CD14-positive monocyte (primary cell): ENCODE data around the gene CIB4. TPM values are rescaled to one million over a fixed set of nuclear protein-coding genes. Genes with fewer than 3 reads are reported as not detected.

ENCODE experiments used
- DNase-seq, 3 donors: peaks; one replicate each; pipeline ENCODE4 v3.0.0-alpha.2; 2011 to 2022
- H2AFZ ChIP-seq: 2 replicates; pipeline ENCODE4 v1.6.0; 2012; ENCODE audit warnings: mild to moderate bottlenecking, low read depth, low read length, inconsistent platforms; ENCODE audit not compliant: insufficient read depth, poor library complexity, severe bottlenecking
- H3K27ac ChIP-seq, 2 donors: 1 replicate in 1 of 2; 2 replicates in 1 of 2; pipeline ENCODE4 v1.5.1; 2012 to 2013; ENCODE audit warnings: low read length in 2 of 2, control low read depth in 1 of 2, inconsistent platforms in 1 of 2, low read depth in 1 of 2, mild to moderate bottlenecking in 1 of 2
- H3K27me3 ChIP-seq, 2 donors: one replicate each; pipeline versions ENCODE4 v1.6.0 to v1.6.1; 2011 to 2013; ENCODE audit warnings: low read length in 2 of 2; ENCODE audit not compliant: control insufficient read depth in 2 of 2, insufficient read depth in 2 of 2
- H3K36me3 ChIP-seq, 2 donors: replicated peaks in 1 of 2; 1 replicate in 1 of 2; 2 replicates in 1 of 2; pipeline versions ENCODE4 v1.5.1 to v1.6.1; 2012 to 2013; ENCODE audit warnings: low read length in 2 of 2, control low read depth in 1 of 2, inconsistent platforms in 1 of 2, mild to moderate bottlenecking in 1 of 2; ENCODE audit not compliant: insufficient read depth in 2 of 2, control insufficient read depth in 1 of 2
- H3K4me1 ChIP-seq, 2 donors: 1 replicate in 1 of 2; 2 replicates in 1 of 2; pipeline versions ENCODE4 v1.5.1 to v1.6.1; 2012 to 2013; ENCODE audit warnings: low read length in 2 of 2, control low read depth in 1 of 2, inconsistent platforms in 1 of 2, mild to moderate bottlenecking in 1 of 2, moderate library complexity in 1 of 2; ENCODE audit not compliant: insufficient read depth in 2 of 2, control insufficient read depth in 1 of 2
- H3K4me2 ChIP-seq: replicated peaks from 2 replicates; pipeline ENCODE3; 2012; ENCODE audit warnings: low read length, moderate library complexity, mild to moderate bottlenecking; ENCODE audit not compliant: poor library complexity, severe bottlenecking; ENCODE audit errors: extremely low read depth
- H3K4me3 ChIP-seq, 3 experiments: fragments of 200-600 bp in 1 of 3; sonication (generic) in 1 of 3; replicated peaks in 1 of 3; 1 replicate in 2 of 3; 2 replicates in 1 of 3; pipeline ENCODE4 v1.5.1; 2011 to 2013; ENCODE audit warnings: low read length in 3 of 3, mild to moderate bottlenecking in 3 of 3, control low read depth in 2 of 3, low read depth in 2 of 3, inconsistent platforms in 1 of 3, moderate library complexity in 1 of 3
- H3K79me2 ChIP-seq: 2 replicates; pipeline ENCODE4 v1.6.0; 2012; ENCODE audit warnings: mild to moderate bottlenecking, control low read depth, inconsistent platforms, low read length, moderate library complexity; ENCODE audit not compliant: insufficient read depth
- H3K9ac ChIP-seq: 2 replicates; pipeline ENCODE4 v1.6.0; 2017; ENCODE audit warnings: low read length, mild to moderate bottlenecking; ENCODE audit not compliant: insufficient read depth, poor library complexity, severe bottlenecking
- H3K9me3 ChIP-seq, 2 donors: replicated peaks in 1 of 2; 1 replicate in 1 of 2; 2 replicates in 1 of 2; pipeline versions ENCODE4 v1.5.1 to v1.6.1; 2012 to 2013; ENCODE audit warnings: low read length in 2 of 2, control low read depth in 1 of 2; ENCODE audit not compliant: control insufficient read depth in 1 of 2, insufficient read depth in 1 of 2
- H4K20me1 ChIP-seq: 2 replicates; pipeline ENCODE4 v1.6.0; 2012; ENCODE audit warnings: mild to moderate bottlenecking, low read length, control low read depth, moderate library complexity; ENCODE audit not compliant: insufficient read depth
- H3K27ac Mint-ChIP-seq, 7 donors: one replicate each; pipeline ENCODE4 v1.8.0; 2020; ENCODE audit warnings: mild to moderate bottlenecking in 7 of 7, mixed read lengths in 7 of 7, moderate library complexity in 6 of 7, inconsistent platforms in 2 of 7
- H3K27me3 Mint-ChIP-seq, 3 donors: one replicate each; pipeline ENCODE4 v1.8.0; 2021 to 2022; ENCODE audit warnings: low read depth in 3 of 3, mild to moderate bottlenecking in 3 of 3, mixed read lengths in 3 of 3, moderate library complexity in 3 of 3, inconsistent platforms in 1 of 3
- H3K36me3 Mint-ChIP-seq, 2 donors: one replicate each; pipeline ENCODE4 v1.8.0; 2020; ENCODE audit warnings: mixed read lengths in 2 of 2, inconsistent platforms in 1 of 2, mild to moderate bottlenecking in 1 of 2
- H3K4me1 Mint-ChIP-seq: one replicate; pipeline ENCODE4 v1.8.0; 2020; ENCODE audit warnings: mild to moderate bottlenecking, mixed read lengths
- H3K4me3 Mint-ChIP-seq, 2 donors: one replicate each; pipeline ENCODE4 v1.8.0; 2020; ENCODE audit warnings: mild to moderate bottlenecking in 2 of 2, mixed read lengths in 2 of 2, moderate library complexity in 1 of 2
- H3K9me3 Mint-ChIP-seq, 7 donors: one replicate each; pipeline ENCODE4 v1.8.0; 2020 to 2022; ENCODE audit warnings: mixed read lengths in 7 of 7, mild to moderate bottlenecking in 6 of 7, moderate library complexity in 6 of 7, inconsistent platforms in 2 of 7
- WGBS: methylation state at CpG from one replicate; pipeline ENCODE4 v1.1.5; 2013; ENCODE audit warnings: missing lambda C conversion rate; ENCODE audit not compliant: insufficient coverage; 5-methylcytosine and 5-hydroxymethylcytosine counted together
- intact Hi-C, 2 donors: fragments of 100-400 bp; cut with micrococcal nuclease; formaldehyde crosslinking; loops; one replicate each; pipeline versions ENCODE4 v1.15.0 to v1.15.1; 2023
- polyA plus RNA-seq, 3 donors: library from polyadenylated mRNA; depleted of rRNA in 1 of 3; unstranded in 2 of 3; stranded (reverse) in 1 of 3; fragments of 300-500 nt in 2 of 3; fragments of >200 nt in 1 of 3; fragmentation: Illumina TruSeq in 2 of 3; gene quantifications; 1 replicate in 2 of 3; 2 replicates in 1 of 3; pipeline ENCODE4 v1.2.3, GENCODE V29; 2012 to 2021
- TF ChIP-seq, protein P1 (sequence below): fragments of 200-600 bp; IDR thresholded peaks from one replicate; pipeline ENCODE4 v1.8.0; 2022; ENCODE audit warnings: antibody characterized with exemption, mild to moderate bottlenecking

Gene CIB4
- polyA plus RNA-seq, 3 donors, result not detected

DNA sequence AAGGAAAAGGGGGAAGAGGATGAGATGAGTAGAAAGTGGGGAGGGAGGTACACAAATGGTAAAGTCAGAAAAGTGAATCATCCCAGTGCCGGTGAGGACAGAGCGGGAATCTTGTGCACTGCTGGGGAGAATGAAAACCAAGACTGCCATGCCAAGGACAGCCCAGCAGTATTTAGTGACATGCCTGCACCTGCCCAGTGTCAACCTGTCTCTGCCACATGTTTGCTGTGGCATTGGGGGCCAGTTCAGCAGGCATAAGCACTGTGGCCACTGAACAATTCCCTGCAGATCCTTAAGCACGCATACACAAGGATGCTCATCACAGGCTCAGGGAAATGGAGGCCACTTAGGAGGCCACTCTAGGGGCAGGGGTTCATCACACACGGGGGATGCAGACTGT, 46.2 kb upstream of the CIB4 start:
- no peaks in the 10 kb centered on the region for H3K36me3 Mint-ChIP-seq

DNA sequence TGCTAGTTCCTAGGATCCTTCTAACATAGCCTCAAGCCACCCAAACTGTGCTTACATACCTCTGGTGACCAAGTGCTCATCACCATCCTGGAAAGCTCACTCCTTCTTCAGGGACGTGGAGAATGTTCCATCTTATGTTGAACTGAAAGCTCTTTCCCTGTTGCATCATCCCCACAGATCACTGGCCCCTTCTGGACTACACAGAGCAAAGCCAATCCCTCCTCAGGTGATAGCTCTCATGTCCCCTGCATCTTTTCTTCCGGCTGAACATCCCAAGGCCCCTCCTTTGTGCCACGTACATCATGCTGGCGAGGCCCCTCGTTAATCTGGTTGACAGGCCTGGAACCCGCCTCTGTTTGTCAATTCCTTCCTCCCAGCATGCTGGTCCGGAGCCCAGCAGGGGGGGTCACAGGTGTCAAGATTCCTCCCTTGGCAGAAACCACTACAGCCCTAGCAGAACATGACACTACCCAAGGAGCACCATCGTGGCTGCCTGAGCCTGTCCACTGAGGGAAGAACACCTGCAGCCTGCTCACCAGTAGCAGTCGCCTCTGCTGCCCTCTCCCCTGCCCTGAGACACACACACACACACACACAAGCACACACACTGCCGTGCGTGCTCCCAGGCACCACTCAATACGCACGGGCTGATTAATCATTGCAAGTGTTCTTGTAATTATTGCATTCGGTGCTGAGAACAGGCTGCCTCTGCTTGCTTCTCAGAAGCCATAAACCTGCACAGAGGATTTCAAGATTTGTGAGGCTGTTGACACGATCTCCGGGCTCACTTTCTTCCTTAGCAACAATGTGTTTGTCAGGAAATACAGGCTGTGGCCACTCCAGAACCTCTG, 45.0 kb upstream of the CIB4 start:
- Mint-ChIP-seq H3K27me3 (peaks cover 32 to 52% (median 40%) of the 10 kb centered on the region in 3 donors), H3K4me3 (peak overlapping the region in 1 of 2 donors; percentile 12), H3K36me3 (no peaks in the 10 kb centered on the region), H3K27ac (no peak overlapping the region), H3K9me3 (peaks cover 0 to 2% (median 0%) of the 10 kb centered on the region in 7 donors), H3K4me1 (no peaks in the 10 kb centered on the region)
- Histone ChIP-seq H3K4me2 (no peak overlapping the region), H3K4me3 (no peak overlapping the region), H3K4me1 (no peaks in the 10 kb centered on the region), H3K36me3 (no peaks in the 10 kb centered on the region), H3K79me2 (no peaks in the 10 kb centered on the region), H4K20me1 (no peaks in the 10 kb centered on the region), H3K27me3 (peaks cover 13 to 30% of the 10 kb centered on the region in 2 donors), H3K9ac (no peak overlapping the region), H3K27ac (no peak overlapping the region), H2AFZ (no peak overlapping the region), H3K9me3 (no peaks in the 10 kb centered on the region)
- DNase-seq, result no peak
- intact Hi-C loops, result no loop called here
- WGBS, result 13% methylated on average over 12 of the region's 16 CpGs
- TF ChIP-seq, protein P1, sequence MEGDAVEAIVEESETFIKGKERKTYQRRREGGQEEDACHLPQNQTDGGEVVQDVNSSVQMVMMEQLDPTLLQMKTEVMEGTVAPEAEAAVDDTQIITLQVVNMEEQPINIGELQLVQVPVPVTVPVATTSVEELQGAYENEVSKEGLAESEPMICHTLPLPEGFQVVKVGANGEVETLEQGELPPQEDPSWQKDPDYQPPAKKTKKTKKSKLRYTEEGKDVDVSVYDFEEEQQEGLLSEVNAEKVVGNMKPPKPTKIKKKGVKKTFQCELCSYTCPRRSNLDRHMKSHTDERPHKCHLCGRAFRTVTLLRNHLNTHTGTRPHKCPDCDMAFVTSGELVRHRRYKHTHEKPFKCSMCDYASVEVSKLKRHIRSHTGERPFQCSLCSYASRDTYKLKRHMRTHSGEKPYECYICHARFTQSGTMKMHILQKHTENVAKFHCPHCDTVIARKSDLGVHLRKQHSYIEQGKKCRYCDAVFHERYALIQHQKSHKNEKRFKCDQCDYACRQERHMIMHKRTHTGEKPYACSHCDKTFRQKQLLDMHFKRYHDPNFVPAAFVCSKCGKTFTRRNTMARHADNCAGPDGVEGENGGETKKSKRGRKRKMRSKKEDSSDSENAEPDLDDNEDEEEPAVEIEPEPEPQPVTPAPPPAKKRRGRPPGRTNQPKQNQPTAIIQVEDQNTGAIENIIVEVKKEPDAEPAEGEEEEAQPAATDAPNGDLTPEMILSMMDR, result no peak

More for the DNA sequence above, 46.2 kb upstream of the CIB4 start:
- Mint-ChIP-seq H3K4me3 (no peak overlapping the region), H3K27me3 (peaks cover 43 to 59% (median 48%) of the 10 kb centered on the region in 3 donors), H3K9me3 (peaks cover 0 to 4% (median 0%) of the 10 kb centered on the region in 7 donors), H3K27ac (peak overlapping the region in 1 of 7 donors; percentile 46), H3K4me1 (peaks cover 2% of the 10 kb centered on the region)
- Histone ChIP-seq H3K4me2 (no peak overlapping the region), H3K9ac (no peak overlapping the region), H3K36me3 (no peaks in the 10 kb centered on the region), H3K27ac (no peak overlapping the region), H3K9me3 (no peaks in the 10 kb centered on the region), H3K4me1 (no peaks in the 10 kb centered on the region), H3K79me2 (no peaks in the 10 kb centered on the region), H3K4me3 (no peak overlapping the region), H4K20me1 (no peaks in the 10 kb centered on the region), H2AFZ (no peak overlapping the region), H3K27me3 (peaks cover 24 to 41% of the 10 kb centered on the region in 2 donors)
- intact Hi-C loops, result no loop called here
- WGBS, result 88% methylated on average over 4 of the region's 4 CpGs
- DNase-seq, result no peak
- TF ChIP-seq, protein P1, result no peak
